GM12878 (cell line): ENCODE data around the gene PAX5. TPM values are rescaled to one million over a fixed set of nuclear protein-coding genes. Genes with fewer than 3 reads are reported as not detected.

Experiments used
- BMI1 ChIP-seq: fragments of 450-650 bp; IDR thresholded peaks from 2 replicates; pipeline ENCODE4 v1.6.1; 2016; ENCODE audit warnings: mild to moderate bottlenecking, moderate library complexity, borderline replicate concordance
- BRCA1 ChIP-seq: IDR thresholded peaks from 2 replicates; pipeline ENCODE4 v1.6.1; 2011; ENCODE audit warnings: low read depth, low read length, improper control_type of control experiment
- CBFB ChIP-seq: IDR thresholded peaks from 2 replicates; pipeline ENCODE4 v1.6.1; 2016; ENCODE audit warnings: antibody characterized with exemption, low read depth
- CEBPB ChIP-seq, 2 experiments: fragments of 150-350 bp in 1 of 2; IDR thresholded peaks; 2 replicates each; pipeline ENCODE4 v1.6.1; 2012 to 2014; ENCODE audit warnings: low read depth in 2 of 2, low read length in 2 of 2, borderline replicate concordance in 1 of 2, inconsistent platforms in 1 of 2
- FOS ChIP-seq: IDR thresholded peaks from 3 replicates; pipeline ENCODE4 v1.6.1; 2011; ENCODE audit warnings: borderline replicate concordance; ENCODE audit not compliant: insufficient read length; ENCODE audit errors: extremely low read depth
- HDAC2 ChIP-seq: fragments of 200-600 bp; sonication (generic); IDR thresholded peaks from 2 replicates; pipeline ENCODE4 v1.6.1; 2017
- JUND ChIP-seq: IDR thresholded peaks from 2 replicates; pipeline ENCODE4 v1.6.1; 2012; ENCODE audit warnings: low read depth, mild to moderate bottlenecking, low read length, improper control_type of control experiment, moderate library complexity
- KAT2A ChIP-seq: conservative IDR thresholded peaks from 2 replicates; pipeline ENCODE4 v1.6.1; 2011; ENCODE audit warnings: low read depth, low read length; ENCODE audit not compliant: control insufficient read depth
- MEF2B ChIP-seq: fragments of 450-650 bp; IDR thresholded peaks from 2 replicates; pipeline ENCODE4 v1.6.1; 2018; ENCODE audit warnings: mild to moderate bottlenecking, moderate library complexity; ENCODE audit not compliant: partially characterized antibody, poor library complexity, severe bottlenecking
- MTA3 ChIP-seq: IDR thresholded peaks from 2 replicates; pipeline ENCODE4 v1.6.1; 2012; ENCODE audit warnings: low read length, inconsistent platforms, borderline replicate concordance
- NFYB ChIP-seq: IDR thresholded peaks from 2 replicates; pipeline ENCODE4 v1.6.1; 2011; ENCODE audit warnings: low read depth, mild to moderate bottlenecking, low read length, improper control_type of control experiment, moderate library complexity; ENCODE audit not compliant: insufficient read depth
- NR2C1 ChIP-seq: fragments of 450-650 bp; IDR thresholded peaks from 2 replicates; pipeline ENCODE4 v1.6.1; 2017; ENCODE audit warnings: antibody characterized with exemption, mild to moderate bottlenecking, moderate library complexity
- PAX5 ChIP-seq: IDR thresholded peaks from 2 replicates; pipeline ENCODE4 v1.6.1; 2011; ENCODE audit warnings: low read depth, low read length, borderline replicate concordance
- PML ChIP-seq: IDR thresholded peaks from 2 replicates; pipeline ENCODE4 v1.6.1; 2012; ENCODE audit warnings: low read length, inconsistent platforms
- POLR2AphosphoS2 ChIP-seq: IDR thresholded peaks from 2 replicates; pipeline ENCODE4 v1.6.1; 2011; ENCODE audit warnings: low read depth, mild to moderate bottlenecking, low read length, improper control_type of control experiment, moderate library complexity
- PRDM15 ChIP-seq: fragments of 450-650 bp; formaldehyde crosslinking; IDR thresholded peaks from 2 replicates; pipeline ENCODE4 v1.4.0; 2020; ENCODE audit warnings: mild to moderate bottlenecking, moderate library complexity
- RUNX3 ChIP-seq: IDR thresholded peaks from 2 replicates; pipeline ENCODE4 v1.6.1; 2012; ENCODE audit warnings: low read length, inconsistent platforms
- SMC3 ChIP-seq: IDR thresholded peaks from 2 replicates; pipeline ENCODE4 v1.6.1; 2011; ENCODE audit warnings: low read length, improper control_type of control experiment, borderline replicate concordance
- TCF7 ChIP-seq: IDR thresholded peaks from 2 replicates; pipeline ENCODE4 v1.6.1; 2014; ENCODE audit warnings: antibody characterized with exemption, borderline replicate concordance
- ZNF207 ChIP-seq: fragments of 450-650 bp; IDR thresholded peaks from 2 replicates; pipeline ENCODE4 v1.6.1; 2014; ENCODE audit warnings: antibody characterized with exemption, mild to moderate bottlenecking, borderline replicate concordance
- polyA plus RNA-seq, 11 experiments: library from polyadenylated mRNA; depleted of rRNA in 4 of 11; unstranded in 6 of 11; stranded (reverse) in 5 of 11; fragments of >200 nt; fragmentation: Nextera tagmentation in 4 of 11; fragmentation: Illumina TruSeq in 1 of 11; extraction: Ambion mirVana in 4 of 11; extraction: Trizol in 1 of 11; gene quantifications; 1 replicate in 1 of 11; 2 replicates in 10 of 11; pipeline versions ENCODE4 v1.2.1 to v1.2.3, GENCODE V29; 2011 to 2016; ENCODE audit warnings: inconsistent platforms in 2 of 11, missing spikeins in 2 of 11, low read depth in 1 of 11
- total RNA-seq, 4 experiments: library from RNA; depleted of rRNA in 3 of 4; stranded (reverse); fragments of >200 nt in 3 of 4; fragmentation: Illumina TruSeq in 1 of 4; extraction: Trizol in 1 of 4; gene quantifications; 2 replicates each; pipeline versions ENCODE4 v1.2.1 to v1.2.3, GENCODE V29; 2013 to 2021
- TF ChIP-seq, protein P1 (sequence below): fragments of 450-650 bp; conservative IDR thresholded peaks from 2 replicates; pipeline ENCODE4 v1.6.1; 2017; ENCODE audit warnings: mild to moderate bottlenecking, moderate library complexity
- TF ChIP-seq, protein P2 (sequence below): IDR thresholded peaks from 2 replicates; pipeline ENCODE4 v1.6.1; 2012; ENCODE audit warnings: low read depth, low read length, improper control_type of control experiment
- TF ChIP-seq, protein P3 (sequence below): IDR thresholded peaks from 2 replicates; pipeline ENCODE4 v1.6.1; 2011; ENCODE audit warnings: low read depth, low read length, improper control_type of control experiment, borderline replicate concordance

The PAX5 gene
- total and polyA plus RNA-seq, 10 of the 15 experiments (the other 5 are each of a cell fraction or from before 2014, with no cell fraction given): 2.2 to 123 (median 31.9) TPM

GRCh38 chr9:36991516-36992134 is 42.4 kb downstream of the PAX5 start (continued):
- TF ChIP-seq PRDM15 (no peak), HDAC2 (no peak), POLR2AphosphoS2 (no peak), RUNX3 (no peak), FOS (no peak), NR2C1 (no peak), JUND (no peak), BMI1 (no peak), CEBPB (IDR thresholded peaks at IDR 0.05; ENCODE audit: borderline replicate concordance in 1 of 2, low read depth in 2 of 2, low read length in 2 of 2) (no peak), PAX5 (no peak), MTA3 (no peak), TCF7 (no peak), CBFB (no peak), MEF2B (no peak), KAT2A (no peak), SMC3 (peak; percentile 67), BRCA1 (no peak), PML (no peak), NFYB (no peak), ZNF207 (no peak)
- TF ChIP-seq, protein P1, sequence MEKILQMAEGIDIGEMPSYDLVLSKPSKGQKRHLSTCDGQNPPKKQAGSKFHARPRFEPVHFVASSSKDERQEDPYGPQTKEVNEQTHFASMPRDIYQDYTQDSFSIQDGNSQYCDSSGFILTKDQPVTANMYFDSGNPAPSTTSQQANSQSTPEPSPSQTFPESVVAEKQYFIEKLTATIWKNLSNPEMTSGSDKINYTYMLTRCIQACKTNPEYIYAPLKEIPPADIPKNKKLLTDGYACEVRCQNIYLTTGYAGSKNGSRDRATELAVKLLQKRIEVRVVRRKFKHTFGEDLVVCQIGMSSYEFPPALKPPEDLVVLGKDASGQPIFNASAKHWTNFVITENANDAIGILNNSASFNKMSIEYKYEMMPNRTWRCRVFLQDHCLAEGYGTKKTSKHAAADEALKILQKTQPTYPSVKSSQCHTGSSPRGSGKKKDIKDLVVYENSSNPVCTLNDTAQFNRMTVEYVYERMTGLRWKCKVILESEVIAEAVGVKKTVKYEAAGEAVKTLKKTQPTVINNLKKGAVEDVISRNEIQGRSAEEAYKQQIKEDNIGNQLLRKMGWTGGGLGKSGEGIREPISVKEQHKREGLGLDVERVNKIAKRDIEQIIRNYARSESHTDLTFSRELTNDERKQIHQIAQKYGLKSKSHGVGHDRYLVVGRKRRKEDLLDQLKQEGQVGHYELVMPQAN: no peak
- TF ChIP-seq, protein P2, sequence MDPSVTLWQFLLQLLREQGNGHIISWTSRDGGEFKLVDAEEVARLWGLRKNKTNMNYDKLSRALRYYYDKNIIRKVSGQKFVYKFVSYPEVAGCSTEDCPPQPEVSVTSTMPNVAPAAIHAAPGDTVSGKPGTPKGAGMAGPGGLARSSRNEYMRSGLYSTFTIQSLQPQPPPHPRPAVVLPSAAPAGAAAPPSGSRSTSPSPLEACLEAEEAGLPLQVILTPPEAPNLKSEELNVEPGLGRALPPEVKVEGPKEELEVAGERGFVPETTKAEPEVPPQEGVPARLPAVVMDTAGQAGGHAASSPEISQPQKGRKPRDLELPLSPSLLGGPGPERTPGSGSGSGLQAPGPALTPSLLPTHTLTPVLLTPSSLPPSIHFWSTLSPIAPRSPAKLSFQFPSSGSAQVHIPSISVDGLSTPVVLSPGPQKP: no peak
- TF ChIP-seq, protein P3, sequence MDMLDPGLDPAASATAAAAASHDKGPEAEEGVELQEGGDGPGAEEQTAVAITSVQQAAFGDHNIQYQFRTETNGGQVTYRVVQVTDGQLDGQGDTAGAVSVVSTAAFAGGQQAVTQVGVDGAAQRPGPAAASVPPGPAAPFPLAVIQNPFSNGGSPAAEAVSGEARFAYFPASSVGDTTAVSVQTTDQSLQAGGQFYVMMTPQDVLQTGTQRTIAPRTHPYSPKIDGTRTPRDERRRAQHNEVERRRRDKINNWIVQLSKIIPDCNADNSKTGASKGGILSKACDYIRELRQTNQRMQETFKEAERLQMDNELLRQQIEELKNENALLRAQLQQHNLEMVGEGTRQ: no peak
